CD4-positive, alpha-beta T cell treated with Interleukin-1 beta for 1 hour (primary cell): Measurements from ENCODE around the gene APCDD1L.
"Not testable (repeated sequence)": the region's sequence is repeated elsewhere in the genome, so short reads cannot be mapped to it uniquely, and the experiment has no call there.

Experiments used
- DNase-seq, 2 donors: peaks; one replicate each; pipeline ENCODE4 v3.0.0-alpha.2; 2020 to 2022

Gene APCDD1L

DNA sequence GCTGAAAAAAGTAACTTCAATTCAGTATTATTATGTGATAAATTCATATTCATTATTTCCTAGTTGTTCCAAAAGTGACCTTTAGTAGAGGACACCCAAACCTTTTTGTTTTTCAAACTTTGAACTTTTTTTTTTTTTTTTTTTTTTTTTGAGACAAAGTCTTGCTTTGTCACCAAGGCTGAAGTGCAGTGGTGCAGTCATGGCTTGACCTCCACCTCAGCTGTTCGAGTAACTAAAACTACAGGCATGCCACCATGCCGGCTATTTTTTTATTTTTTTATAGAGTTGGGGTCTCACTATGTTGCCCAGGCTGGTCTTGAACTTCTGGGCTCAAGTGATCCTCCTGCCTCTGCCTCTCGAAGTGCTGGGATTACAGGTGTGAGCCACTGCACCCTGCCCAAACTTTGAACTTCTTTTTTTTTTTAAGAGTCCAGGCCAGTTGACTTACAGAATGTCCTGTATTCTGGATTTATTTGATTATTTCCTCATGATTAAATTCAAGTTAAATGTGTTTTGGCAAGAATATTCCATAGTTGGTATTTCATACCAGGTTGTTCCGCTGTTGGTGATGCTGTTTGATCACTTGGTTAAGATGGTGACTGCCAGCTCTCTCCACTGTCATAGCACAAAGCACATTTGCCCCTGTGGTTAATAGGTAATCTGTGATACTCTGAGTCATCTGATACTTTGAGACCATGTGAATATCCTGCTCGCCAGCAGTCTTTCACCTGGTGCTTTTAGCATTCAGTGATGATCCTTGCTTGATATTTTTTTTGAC lies 78.1 kb downstream of the APCDD1L start:
- DNase-seq, result no peak

DNA sequence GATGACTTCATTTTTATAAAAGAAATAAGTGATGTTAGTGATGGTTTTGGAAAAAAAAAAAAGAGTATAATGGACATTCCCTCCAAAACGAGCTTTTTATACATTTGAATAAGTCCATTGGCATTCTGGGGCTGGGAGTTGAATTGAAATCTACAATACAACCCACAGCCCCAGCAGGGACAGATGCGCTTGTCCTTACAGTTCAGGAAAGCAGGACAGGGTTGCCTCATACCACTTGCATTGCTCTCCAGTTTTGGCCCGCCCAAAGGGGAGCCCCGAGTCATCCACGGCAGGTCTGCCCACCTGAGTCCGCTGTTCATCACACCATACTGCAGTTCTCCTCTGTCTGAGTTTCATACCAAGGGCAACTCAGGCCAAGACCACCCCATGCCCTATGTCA lies 80.0 kb downstream of the APCDD1L start:
- no peak for DNase-seq

DNA sequence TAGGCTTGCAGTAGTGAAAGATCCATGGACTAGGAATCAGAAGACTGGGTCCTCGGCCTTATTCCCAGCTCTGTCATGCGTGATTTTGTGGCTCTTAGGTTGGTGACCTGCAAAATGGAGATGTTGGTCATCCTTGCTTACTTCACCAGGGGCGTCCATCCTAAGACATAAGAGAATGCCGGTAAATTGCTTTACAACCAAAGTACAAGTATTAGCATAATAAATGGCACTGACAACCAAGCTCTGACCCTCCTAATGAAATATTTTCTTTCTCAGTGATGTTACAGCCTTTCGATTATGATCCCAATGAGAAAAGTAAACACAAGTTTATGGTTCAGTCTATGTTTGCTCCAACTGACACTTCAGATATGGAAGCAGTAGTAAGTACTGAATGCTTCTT lies 80.9 kb downstream of the APCDD1L start:
- DNase-seq, result no peak

GRCh38 chr20:58433759-58434158 lies 81.4 kb downstream of the APCDD1L start:
- DNase-seq, result no peak

GRCh38 chr20:58433029-58433647 lies 82.1 kb downstream of the APCDD1L start:
- DNase-seq, result no peak

DNA sequence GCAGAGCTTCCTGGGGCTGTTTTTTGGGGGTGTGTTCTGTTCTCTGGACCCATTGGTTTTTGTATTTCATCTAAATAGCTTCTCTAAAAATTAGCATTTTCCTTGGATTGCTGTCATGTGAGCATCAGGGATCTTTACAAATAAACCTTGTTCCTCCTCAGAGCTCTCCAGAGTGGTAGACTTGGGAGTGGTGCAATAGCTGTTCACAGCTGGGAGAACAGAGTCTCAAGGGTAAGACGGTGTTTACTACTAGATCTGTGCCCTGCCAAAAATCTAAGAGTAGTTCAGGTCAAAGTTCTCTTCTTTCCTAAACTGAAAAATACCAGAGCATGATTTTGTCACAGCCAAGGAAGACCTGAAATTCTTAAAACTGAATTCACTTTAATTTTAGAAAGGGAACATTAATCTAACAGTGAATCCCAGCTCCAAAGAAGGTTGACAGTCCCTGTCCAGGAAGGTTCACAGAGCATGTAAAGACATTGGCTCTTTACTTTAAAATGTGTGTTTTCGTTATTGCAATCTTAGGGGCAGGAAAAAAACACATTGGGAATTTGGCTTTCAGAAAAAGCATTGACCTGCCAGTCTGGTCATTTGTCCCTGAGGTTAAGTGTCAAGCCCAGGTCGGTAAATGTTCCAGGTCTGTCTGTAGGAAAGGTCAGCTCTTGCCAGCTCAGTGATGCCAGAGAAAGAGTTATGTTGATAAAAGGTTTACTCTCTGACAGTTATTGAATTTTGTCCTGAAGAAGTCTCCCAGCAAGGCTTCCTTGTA lies 82.8 kb downstream of the APCDD1L start:
- DNase-seq, result no peak

DNA sequence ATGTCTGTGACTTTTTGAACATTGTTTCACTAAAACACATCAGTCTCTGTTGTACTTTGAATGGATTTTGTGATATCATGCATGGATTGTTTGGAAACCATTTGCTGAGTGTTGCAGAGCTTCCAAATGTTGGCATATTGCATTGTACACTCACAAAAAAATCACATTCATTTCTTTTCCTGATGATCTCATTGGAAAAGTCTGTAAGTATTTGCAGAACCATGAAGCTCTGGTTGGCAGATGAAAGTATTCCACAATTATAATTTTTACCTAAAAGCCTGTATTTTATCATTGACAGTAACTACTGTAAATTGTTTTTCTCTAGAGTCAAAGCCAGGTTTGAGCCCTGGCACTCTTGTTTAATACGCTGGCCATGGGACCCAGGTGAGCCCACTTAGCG lies 84.1 kb downstream of the APCDD1L start:
- DNase-seq, result no peak

GRCh38 chr20:58429303-58429702 lies 85.9 kb downstream of the APCDD1L start:
- no peak for DNase-seq

- no peak for DNase-seq
Observed at GRCh38 chr20:58428364-58428763, 86.8 kb downstream of the APCDD1L start.

GRCh38 chr20:58427571-58427970 lies 87.6 kb downstream of the APCDD1L start:
- DNase-seq, result not testable (repeated sequence)

DNA sequence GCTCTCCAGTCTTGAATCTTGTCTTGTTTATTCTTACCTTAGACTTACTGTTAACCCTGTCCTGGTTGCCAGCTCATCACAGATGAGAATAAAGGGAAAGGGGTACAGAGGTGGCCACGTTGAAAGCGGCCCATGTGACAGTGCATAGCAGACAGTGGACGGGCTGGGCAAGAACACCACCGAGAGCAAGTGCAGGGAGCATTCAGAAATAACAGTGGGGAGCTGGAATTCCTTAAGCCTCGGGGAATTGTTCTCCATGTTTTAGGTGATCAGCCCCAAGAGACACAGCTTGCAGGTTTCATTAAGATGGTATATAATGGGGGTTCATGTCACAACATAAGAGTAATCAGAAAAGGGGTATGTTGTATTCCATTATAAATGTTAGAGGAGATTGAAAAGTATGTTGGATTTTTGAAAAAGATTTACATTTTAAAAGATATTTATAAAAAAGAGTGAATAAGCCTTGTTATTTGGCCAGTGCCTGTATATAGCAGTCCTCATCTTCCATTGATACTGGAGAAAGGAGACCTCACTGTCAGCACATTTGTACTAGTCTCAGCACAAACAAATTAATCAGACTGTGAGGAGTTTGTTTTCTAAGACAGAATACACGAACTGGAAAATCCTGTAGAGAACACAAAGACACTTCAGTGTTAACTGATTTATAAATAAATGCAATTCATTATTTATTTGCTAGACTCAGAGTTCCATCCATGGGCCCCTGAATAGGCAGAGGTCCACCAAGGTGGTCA lies 90.8 kb downstream of the APCDD1L start:
- DNase-seq, result no peak

DNA sequence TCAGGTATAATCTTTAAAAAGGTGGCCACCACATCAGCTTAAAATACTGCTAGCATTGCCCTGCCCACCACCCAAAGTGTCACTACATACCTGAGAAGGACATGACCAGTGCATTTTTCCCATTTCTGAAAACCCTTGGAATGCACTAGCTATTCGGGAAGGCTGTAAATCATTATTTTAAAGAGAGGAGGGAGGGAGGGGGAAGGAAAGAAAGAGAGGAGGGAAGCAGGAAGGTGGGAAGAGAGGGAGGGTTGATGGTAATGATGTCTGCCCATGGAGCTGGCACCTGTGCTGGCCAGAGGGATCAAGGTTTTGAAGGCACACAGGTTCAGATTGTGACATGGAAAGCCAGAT lies 93.7 kb downstream of the APCDD1L start:
- no peak for DNase-seq

DNA sequence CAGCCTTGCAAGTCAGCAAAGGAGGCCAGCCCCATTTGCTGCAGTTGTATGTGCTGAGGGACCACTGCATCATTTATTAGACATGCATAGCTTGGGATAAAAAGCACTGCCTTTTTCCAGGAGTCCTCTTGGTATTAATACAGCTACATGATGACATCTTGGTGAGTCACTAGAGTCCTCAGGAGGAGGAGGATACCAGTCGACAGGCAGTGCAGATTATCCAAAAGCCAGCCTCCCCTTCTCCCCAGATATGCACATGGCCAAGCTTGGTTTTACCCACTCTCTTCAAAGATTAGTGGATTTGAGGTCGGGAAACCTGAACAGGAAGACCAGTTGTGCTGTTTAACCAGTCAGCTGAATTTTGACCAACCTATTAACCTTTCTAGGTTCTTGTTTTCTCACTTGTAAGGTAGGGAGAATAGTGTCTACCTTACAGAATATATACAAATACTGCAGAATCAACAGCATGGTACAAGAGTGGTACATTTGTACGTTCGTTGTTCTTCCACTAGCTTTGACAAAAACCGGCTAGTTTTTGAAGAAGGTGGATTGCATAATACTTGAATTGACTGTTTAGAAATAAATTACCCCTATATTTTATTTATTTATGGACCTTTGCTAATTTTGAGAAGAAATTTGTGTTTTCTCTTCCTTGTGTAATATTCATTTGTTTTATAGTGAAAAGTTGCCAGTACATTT lies 94.3 kb downstream of the APCDD1L start:
- no peak for DNase-seq

DNA sequence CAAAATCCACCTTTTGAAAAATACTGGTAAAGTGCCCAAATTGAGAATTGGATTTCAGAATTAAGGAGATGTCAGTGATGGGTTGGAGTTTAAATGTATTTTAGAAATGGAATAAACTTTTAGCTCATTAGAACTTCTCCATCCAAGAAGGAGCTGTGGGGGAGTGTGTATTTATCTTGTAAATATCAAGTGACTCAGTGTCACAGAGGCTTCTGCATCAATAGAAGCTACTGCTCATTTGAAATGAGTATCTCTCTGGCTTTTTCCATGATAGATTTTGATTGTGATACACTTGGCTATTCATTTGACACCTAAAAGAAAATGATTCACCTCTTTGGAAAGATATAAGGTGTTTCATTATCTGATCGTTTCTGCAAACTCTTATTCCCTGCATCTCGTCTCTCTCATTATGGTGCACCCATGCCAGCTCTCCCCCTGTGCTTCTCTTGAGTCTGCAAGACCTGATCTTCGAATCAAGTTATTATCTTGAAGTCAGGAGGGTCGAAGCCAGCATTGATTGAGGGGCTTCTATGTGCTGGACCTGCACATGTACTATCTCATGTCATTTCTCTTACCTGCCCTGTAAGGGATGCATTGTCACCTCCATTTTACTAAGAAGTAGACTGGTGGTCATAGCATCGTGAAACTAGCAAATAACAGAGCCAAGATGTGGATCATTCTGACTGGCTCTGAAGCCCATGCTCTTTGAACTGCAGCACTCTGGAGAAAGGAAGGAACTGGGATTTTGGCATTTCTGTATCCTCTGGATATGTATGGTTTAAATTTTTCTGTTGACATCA lies 96.0 kb downstream of the APCDD1L start:
- DNase-seq, result no peak

DNA sequence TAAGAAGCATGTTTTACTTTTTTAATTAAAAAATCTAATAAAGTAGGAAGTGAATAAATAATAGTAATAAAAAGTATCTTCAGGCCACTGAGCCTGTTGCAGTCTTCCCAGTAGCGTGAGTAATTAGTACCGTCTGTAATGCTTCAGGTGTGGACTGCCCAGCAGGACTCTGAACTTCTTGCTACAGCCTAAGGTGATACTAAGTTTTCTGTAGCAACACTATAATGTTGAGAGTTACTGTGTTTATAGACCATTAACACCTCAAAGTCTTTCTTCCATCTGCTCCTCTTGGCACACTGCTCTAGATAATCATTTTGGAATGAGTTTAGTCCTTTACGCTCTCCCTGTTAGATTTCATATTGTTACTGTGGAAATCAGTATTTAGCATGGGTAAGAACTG lies 97.8 kb downstream of the APCDD1L start:
- DNase-seq, result no peak

- peak in 1 of 2 donors; percentile 34 for DNase-seq
Observed at GRCh38 chr20:58416835-58417234, 98.4 kb downstream of the APCDD1L start.

- DNase-seq, result no peak
Observed at GRCh38 chr20:58416057-58416456, 99.1 kb downstream of the APCDD1L start.

DNA sequence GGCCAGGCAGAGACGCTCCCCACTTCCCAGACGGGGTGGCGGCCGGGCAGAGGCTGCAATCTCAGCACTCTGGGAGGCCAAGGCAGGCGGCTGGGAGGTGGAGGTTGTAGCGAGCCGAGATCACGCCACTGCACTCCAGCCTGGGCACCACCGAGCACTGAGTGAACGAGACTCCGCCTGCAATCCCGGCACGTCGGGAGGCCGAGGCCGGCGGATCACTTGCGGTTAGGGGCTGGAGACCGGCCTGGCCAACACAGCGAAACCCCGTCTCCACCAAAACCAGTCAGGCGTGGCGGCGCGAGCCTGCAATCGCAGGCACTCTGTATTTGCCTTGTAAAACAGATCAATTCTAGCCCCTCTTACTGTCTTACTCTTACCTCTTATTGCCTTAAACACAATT lies 100.4 kb downstream of the APCDD1L start:
- not testable (repeated sequence) for DNase-seq

- not testable (repeated sequence) for DNase-seq
Observed at GRCh38 chr20:58414216-58414615, 101.0 kb downstream of the APCDD1L start.
